Neural cell (in vitro differentiated cells): ENCODE results near the gene ZNF615.
"Not testable (repeated sequence)": the region's sequence is repeated elsewhere in the genome, so short reads cannot be mapped to it uniquely, and the experiment has no call there.

Experiments used
- EP300 ChIP-seq: fragments of 450-650 bp; conservative IDR thresholded peaks from 2 replicates; pipeline ENCODE4 v1.6.1; 2014; ENCODE audit warnings: antibody characterized with exemption, mild to moderate bottlenecking, moderate library complexity; ENCODE audit not compliant: poor library complexity, severe bottlenecking
- EZH2 ChIP-seq: fragments of 200-600, 300-800 bp; shearing (Covaris generic), sonication (generic); IDR thresholded peaks from 2 replicates; pipeline ENCODE4 v1.6.1; 2014; ENCODE audit warnings: antibody characterized with exemption, low read length, borderline replicate concordance, mild to moderate bottlenecking; ENCODE audit not compliant: insufficient read depth, poor library complexity, severe bottlenecking
- POLR2AphosphoS5 ChIP-seq: IDR thresholded peaks from 2 replicates; pipeline ENCODE4 v1.6.1; 2012
- RAD21 ChIP-seq: fragments of 450-650 bp; conservative IDR thresholded peaks from 2 replicates; pipeline ENCODE4 v1.6.1; 2014; ENCODE audit warnings: antibody characterized with exemption, mild to moderate bottlenecking, moderate library complexity
- SMC3 ChIP-seq: fragments of 450-650 bp; conservative IDR thresholded peaks from 2 replicates; pipeline ENCODE4 v1.6.1; 2014; ENCODE audit warnings: antibody characterized with exemption, mild to moderate bottlenecking, moderate library complexity; ENCODE audit not compliant: poor library complexity
- TAF1 ChIP-seq: IDR thresholded peaks from 2 replicates; pipeline ENCODE4 v1.6.1; 2012; ENCODE audit warnings: low read depth
- TF ChIP-seq, protein P1 (sequence below): fragments of 450-650 bp; IDR thresholded peaks from 2 replicates; pipeline ENCODE4 v1.5.1; 2014; ENCODE audit warnings: antibody characterized with exemption, mild to moderate bottlenecking, moderate library complexity; ENCODE audit not compliant: poor library complexity, severe bottlenecking
- TF ChIP-seq, protein P2 (sequence below): IDR thresholded peaks from 2 replicates; pipeline ENCODE4 v1.6.1; 2012; ENCODE audit warnings: borderline replicate concordance

DNA sequence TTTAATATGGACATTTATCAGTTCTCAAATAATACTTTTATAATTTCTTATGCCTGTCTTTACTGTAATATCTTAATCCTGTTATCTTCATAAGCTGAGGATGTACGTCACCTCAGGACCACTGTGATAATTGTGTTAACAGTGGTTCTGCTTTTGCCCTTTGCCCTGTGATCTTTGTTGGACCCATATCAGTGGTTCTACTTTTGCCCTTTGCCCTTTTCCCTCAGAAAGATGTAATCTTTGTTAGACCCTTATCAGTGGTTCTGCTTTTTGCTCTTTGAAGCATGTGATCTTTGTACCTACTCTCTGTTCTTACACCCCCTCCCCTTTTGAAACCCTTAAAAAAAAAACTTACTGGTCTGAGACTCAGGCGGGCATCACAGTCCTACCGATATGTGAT is 48.5 kb upstream of the ZNF615 start:
- TF ChIP-seq, protein P1, sequence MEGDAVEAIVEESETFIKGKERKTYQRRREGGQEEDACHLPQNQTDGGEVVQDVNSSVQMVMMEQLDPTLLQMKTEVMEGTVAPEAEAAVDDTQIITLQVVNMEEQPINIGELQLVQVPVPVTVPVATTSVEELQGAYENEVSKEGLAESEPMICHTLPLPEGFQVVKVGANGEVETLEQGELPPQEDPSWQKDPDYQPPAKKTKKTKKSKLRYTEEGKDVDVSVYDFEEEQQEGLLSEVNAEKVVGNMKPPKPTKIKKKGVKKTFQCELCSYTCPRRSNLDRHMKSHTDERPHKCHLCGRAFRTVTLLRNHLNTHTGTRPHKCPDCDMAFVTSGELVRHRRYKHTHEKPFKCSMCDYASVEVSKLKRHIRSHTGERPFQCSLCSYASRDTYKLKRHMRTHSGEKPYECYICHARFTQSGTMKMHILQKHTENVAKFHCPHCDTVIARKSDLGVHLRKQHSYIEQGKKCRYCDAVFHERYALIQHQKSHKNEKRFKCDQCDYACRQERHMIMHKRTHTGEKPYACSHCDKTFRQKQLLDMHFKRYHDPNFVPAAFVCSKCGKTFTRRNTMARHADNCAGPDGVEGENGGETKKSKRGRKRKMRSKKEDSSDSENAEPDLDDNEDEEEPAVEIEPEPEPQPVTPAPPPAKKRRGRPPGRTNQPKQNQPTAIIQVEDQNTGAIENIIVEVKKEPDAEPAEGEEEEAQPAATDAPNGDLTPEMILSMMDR = not testable (repeated sequence)
- TF ChIP-seq POLR2AphosphoS5, EZH2, TAF1, RAD21, EP300, SMC3: not testable (repeated sequence)
- TF ChIP-seq, protein P2, sequence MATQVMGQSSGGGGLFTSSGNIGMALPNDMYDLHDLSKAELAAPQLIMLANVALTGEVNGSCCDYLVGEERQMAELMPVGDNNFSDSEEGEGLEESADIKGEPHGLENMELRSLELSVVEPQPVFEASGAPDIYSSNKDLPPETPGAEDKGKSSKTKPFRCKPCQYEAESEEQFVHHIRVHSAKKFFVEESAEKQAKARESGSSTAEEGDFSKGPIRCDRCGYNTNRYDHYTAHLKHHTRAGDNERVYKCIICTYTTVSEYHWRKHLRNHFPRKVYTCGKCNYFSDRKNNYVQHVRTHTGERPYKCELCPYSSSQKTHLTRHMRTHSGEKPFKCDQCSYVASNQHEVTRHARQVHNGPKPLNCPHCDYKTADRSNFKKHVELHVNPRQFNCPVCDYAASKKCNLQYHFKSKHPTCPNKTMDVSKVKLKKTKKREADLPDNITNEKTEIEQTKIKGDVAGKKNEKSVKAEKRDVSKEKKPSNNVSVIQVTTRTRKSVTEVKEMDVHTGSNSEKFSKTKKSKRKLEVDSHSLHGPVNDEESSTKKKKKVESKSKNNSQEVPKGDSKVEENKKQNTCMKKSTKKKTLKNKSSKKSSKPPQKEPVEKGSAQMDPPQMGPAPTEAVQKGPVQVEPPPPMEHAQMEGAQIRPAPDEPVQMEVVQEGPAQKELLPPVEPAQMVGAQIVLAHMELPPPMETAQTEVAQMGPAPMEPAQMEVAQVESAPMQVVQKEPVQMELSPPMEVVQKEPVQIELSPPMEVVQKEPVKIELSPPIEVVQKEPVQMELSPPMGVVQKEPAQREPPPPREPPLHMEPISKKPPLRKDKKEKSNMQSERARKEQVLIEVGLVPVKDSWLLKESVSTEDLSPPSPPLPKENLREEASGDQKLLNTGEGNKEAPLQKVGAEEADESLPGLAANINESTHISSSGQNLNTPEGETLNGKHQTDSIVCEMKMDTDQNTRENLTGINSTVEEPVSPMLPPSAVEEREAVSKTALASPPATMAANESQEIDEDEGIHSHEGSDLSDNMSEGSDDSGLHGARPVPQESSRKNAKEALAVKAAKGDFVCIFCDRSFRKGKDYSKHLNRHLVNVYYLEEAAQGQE = not testable (repeated sequence)
